Chondrocyte (in vitro differentiated cells): ENCODE data around the gene AGXT. TPM values are rescaled to one million over a fixed set of nuclear protein-coding genes. Genes with fewer than 3 reads are reported as not detected.

Source experiments
- DNase-seq: peaks from one replicate; pipeline ENCODE4 v3.0.0; 2021; ENCODE audit warnings: mixed read lengths, low spot score
- H3K27ac Mint-ChIP-seq: one replicate; pipeline ENCODE4 v1.8.0; 2021; ENCODE audit warnings: mild to moderate bottlenecking, moderate library complexity, mixed read lengths; ENCODE audit not compliant: unreplicated experiment
- H3K27me3 Mint-ChIP-seq: 2 replicates; pipeline ENCODE4 v1.8.0; 2021; ENCODE audit warnings: low read depth, mixed read lengths
- H3K36me3 Mint-ChIP-seq: 2 replicates; pipeline ENCODE4 v1.8.0; 2021; ENCODE audit warnings: low read depth, mixed read lengths
- H3K4me1 Mint-ChIP-seq: 2 replicates; pipeline ENCODE4 v1.8.0; 2021; ENCODE audit warnings: low read depth, mild to moderate bottlenecking, mixed read lengths
- H3K4me3 Mint-ChIP-seq: one replicate; pipeline ENCODE4 v1.8.0; 2021; ENCODE audit warnings: mild to moderate bottlenecking, moderate library complexity, mixed read lengths; ENCODE audit not compliant: unreplicated experiment
- H3K9me3 Mint-ChIP-seq: 2 replicates; pipeline ENCODE4 v1.8.0; 2021; ENCODE audit warnings: low read depth, mixed read lengths
- CTCF ChIP-seq: fragments of 200-600 bp; sonication (generic); IDR thresholded peaks from 2 replicates; pipeline ENCODE4 v1.5.0; 2021; ENCODE audit warnings: antibody characterized with exemption, mild to moderate bottlenecking, moderate library complexity
- total RNA-seq: library from RNA; stranded (reverse); gene quantifications from 3 replicates; pipeline ENCODE4 v1.2.1, GENCODE V29; 2021

The AGXT gene
- total RNA-seq, 1 donor from 2014 or later = not detected

- Mint-ChIP-seq H3K27me3 (peaks cover 29% of the 10 kb centered on the region), H3K4me3 (no peak overlapping the region)
Measured at GRCh38 chr2:240846873-240847595, 21.6 kb upstream of the AGXT start.

GRCh38 chr2:240847817-240848216 lies 20.8 kb upstream of the AGXT start:
- no peak overlapping the region for H3K27ac Mint-ChIP-seq
- DNase-seq = no peak
- no peaks in the 10 kb centered on the region for H3K36me3 Mint-ChIP-seq
- H3K27me3 Mint-ChIP-seq = peaks cover 29% of the 10 kb centered on the region
- TF ChIP-seq CTCF = no peak
- H3K4me1 Mint-ChIP-seq = no peaks in the 10 kb centered on the region
- no peak overlapping the region for H3K4me3 Mint-ChIP-seq
- no peaks in the 10 kb centered on the region for H3K9me3 Mint-ChIP-seq

More at GRCh38 chr2:240846873-240847595, 21.6 kb upstream of the AGXT start:
- no peaks in the 10 kb centered on the region for H3K36me3 Mint-ChIP-seq
- no peak overlapping the region for H3K27ac Mint-ChIP-seq
- TF ChIP-seq CTCF = no peak
- DNase-seq = no peak
- H3K9me3 Mint-ChIP-seq = no peaks in the 10 kb centered on the region
- H3K4me1 Mint-ChIP-seq = no peaks in the 10 kb centered on the region

- H3K4me3 Mint-ChIP-seq = no peak overlapping the region
- peaks cover 2% of the 10 kb centered on the region for H3K9me3 Mint-ChIP-seq
- no peak for DNase-seq
- no peak overlapping the region for H3K27ac Mint-ChIP-seq
- no peak for TF ChIP-seq CTCF
- H3K36me3 Mint-ChIP-seq = no peaks in the 10 kb centered on the region
- peaks cover 23% of the 10 kb centered on the region for H3K27me3 Mint-ChIP-seq
- no peaks in the 10 kb centered on the region for H3K4me1 Mint-ChIP-seq
Measured at GRCh38 chr2:240848900-240849680, 19.5 kb upstream of the AGXT start.

- no peak for TF ChIP-seq CTCF
- no peaks in the 10 kb centered on the region for H3K4me1 Mint-ChIP-seq
- no peaks in the 10 kb centered on the region for H3K36me3 Mint-ChIP-seq
- H3K27ac Mint-ChIP-seq = no peak overlapping the region
- peaks cover 10% of the 10 kb centered on the region for H3K9me3 Mint-ChIP-seq
- H3K4me3 Mint-ChIP-seq = no peak overlapping the region
- peaks cover 13% of the 10 kb centered on the region for H3K27me3 Mint-ChIP-seq
- DNase-seq = no peak
Measured at GRCh38 chr2:240850026-240850425, 18.6 kb upstream of the AGXT start.

GRCh38 chr2:240850756-240851077 lies 17.9 kb upstream of the AGXT start:
- H3K36me3 Mint-ChIP-seq = no peaks in the 10 kb centered on the region
- H3K27me3 Mint-ChIP-seq = peaks cover 10% of the 10 kb centered on the region
- no peaks in the 10 kb centered on the region for H3K4me1 Mint-ChIP-seq
- TF ChIP-seq CTCF = no peak
- H3K9me3 Mint-ChIP-seq = peaks cover 11% of the 10 kb centered on the region
- no peak overlapping the region for H3K4me3 Mint-ChIP-seq
- H3K27ac Mint-ChIP-seq = no peak overlapping the region
- DNase-seq = no peak
